H1 (cell line): Measurements from ENCODE around the gene FBXL16. TPM values are rescaled to one million over a fixed set of nuclear protein-coding genes. Genes with fewer than 3 reads are reported as not detected.

ENCODE experiments used
- CTCF ChIA-PET: fragments of 300-600 bp; sonication (Branson Sonifier 250); formaldehyde crosslinking; loops from one replicate; lab custom pipeline; 2021; ENCODE audit not compliant: partially characterized antibody; lab: Charles Lee
- POLR2A ChIA-PET: fragments of 300-600 bp; sonication (Branson Sonifier 250); formaldehyde crosslinking; loops from one replicate; lab custom pipeline; 2021; ENCODE audit warnings: inconsistent platforms; ENCODE audit not compliant: partially characterized antibody; lab: Charles Lee
- DNase-seq, 2 experiments: peaks; one replicate each; pipeline versions ENCODE4 v3.0.0 to v3.0.0-alpha.2; 2010 to 2022; ENCODE audit warnings: low spot score in 2 of 2, low read depth in 1 of 2, mixed read lengths in 1 of 2
- FAIRE-seq: peaks from 2 replicates; lab custom pipeline; 2011; peaks lifted over from hg19 to GRCh38; lab: Jason Lieb, UNC
- H2AFZ ChIP-seq: 2 replicates; pipeline ENCODE4 v1.8.1; 2012; ENCODE audit warnings: low read length, inconsistent platforms
- H2AK5ac ChIP-seq: 2 replicates; pipeline ENCODE4 v1.6.1; 2013; ENCODE audit warnings: low read depth, low read length
- H2BK120ac ChIP-seq: replicated peaks from 2 replicates; pipeline ENCODE3; 2013; ENCODE audit warnings: low read depth, low read length, inconsistent platforms
- H2BK12ac ChIP-seq: 2 replicates; pipeline ENCODE4 v1.6.1; 2013; ENCODE audit warnings: low read depth, low read length
- H2BK15ac ChIP-seq: 2 replicates; pipeline ENCODE4 v1.6.1; 2013; ENCODE audit warnings: low read length
- H2BK20ac ChIP-seq: 2 replicates; pipeline ENCODE4 v1.6.1; 2013; ENCODE audit warnings: low read length
- H2BK5ac ChIP-seq: 2 replicates; pipeline ENCODE4 v1.6.1; 2013; ENCODE audit warnings: low read depth, low read length
- H3K14ac ChIP-seq: 2 replicates; pipeline ENCODE4 v1.6.1; 2013; ENCODE audit warnings: inconsistent platforms; ENCODE audit not compliant: insufficient read length
- H3K18ac ChIP-seq: 2 replicates; pipeline ENCODE4 v1.6.1; 2013; ENCODE audit warnings: low read length; ENCODE audit errors: extremely low read depth
- H3K23ac ChIP-seq: 2 replicates; pipeline ENCODE4 v1.6.1; 2013; ENCODE audit warnings: inconsistent platforms; ENCODE audit not compliant: insufficient read length
- H3K23me2 ChIP-seq: 2 replicates; pipeline ENCODE4 v1.6.1; 2013; ENCODE audit warnings: low read depth, low read length
- H3K27ac ChIP-seq: 2 replicates; pipeline ENCODE4 v1.6.1; 2011; ENCODE audit warnings: low read depth, low read length, inconsistent platforms
- H3K27me3 ChIP-seq, 4 experiments: replicated peaks in 1 of 4; 1 replicate in 1 of 4; 2 replicates in 3 of 4; pipeline versions ENCODE4 v1.6.1 to v1.8.1; 2011 to 2013; ENCODE audit warnings: low read length in 3 of 4, mild to moderate bottlenecking in 3 of 4, inconsistent platforms in 2 of 4, mixed read lengths in 2 of 4, moderate library complexity in 1 of 4; ENCODE audit not compliant: control insufficient read depth in 3 of 4, insufficient read depth in 3 of 4; ENCODE audit errors: extremely low read depth in 1 of 4
- H3K36me3 ChIP-seq, 4 experiments: 2 replicates each; pipeline versions ENCODE4 v1.6.1 to v1.8.1; 2011 to 2013; ENCODE audit warnings: mild to moderate bottlenecking in 4 of 4, low read length in 3 of 4, moderate library complexity in 2 of 4, control low read depth in 1 of 4, inconsistent platforms in 1 of 4; ENCODE audit not compliant: insufficient read depth in 4 of 4, control insufficient read depth in 2 of 4
- H3K4ac ChIP-seq: replicated peaks from 2 replicates; pipeline ENCODE3; 2013; ENCODE audit warnings: low read length, low read depth, mixed read lengths, inconsistent platforms; ENCODE audit not compliant: insufficient read length
- H3K4me1 ChIP-seq, 4 experiments: replicated peaks in 1 of 4; 1 replicate in 1 of 4; 2 replicates in 3 of 4; pipeline versions ENCODE4 v1.6.1 to v1.8.1; 2011 to 2013; ENCODE audit warnings: low read length in 3 of 4, inconsistent platforms in 2 of 4, mixed read lengths in 1 of 4; ENCODE audit not compliant: insufficient read depth in 4 of 4, control insufficient read depth in 3 of 4
- H3K4me2 ChIP-seq, 2 experiments: 2 replicates each; pipeline versions ENCODE4 v1.6.1 to v1.8.1; 2011 to 2013; ENCODE audit warnings: low read depth in 2 of 2, low read length in 2 of 2, control low read depth in 1 of 2, inconsistent platforms in 1 of 2, mild to moderate bottlenecking in 1 of 2; ENCODE audit not compliant: insufficient read depth in 1 of 2
- H3K4me3 ChIP-seq, 4 experiments: fragments of 200-600, 300-600 bp in 1 of 4; sonication (generic), shearing (Covaris generic), sonication (Bioruptor Twin) in 1 of 4; 2 replicates each; pipeline versions ENCODE4 v1.5.1 to v1.8.1; 2011 to 2016; ENCODE audit warnings: low read length in 4 of 4, low read depth in 3 of 4, control low read depth in 2 of 4, inconsistent platforms in 2 of 4, mild to moderate bottlenecking in 2 of 4, mixed read lengths in 1 of 4, moderate library complexity in 1 of 4; ENCODE audit not compliant: insufficient read depth in 2 of 4; ENCODE audit errors: extremely low read depth in 1 of 4
- H3K56ac ChIP-seq: replicated peaks from 2 replicates; pipeline ENCODE3; 2013; ENCODE audit warnings: low read depth, mild to moderate bottlenecking, mixed read lengths, low read length, inconsistent platforms; ENCODE audit not compliant: insufficient read length
- H3K79me1 ChIP-seq: 2 replicates; pipeline ENCODE4 v1.6.1; 2013; ENCODE audit warnings: low read depth, low read length, control low read depth
- H3K79me2 ChIP-seq, 2 experiments: 2 replicates each; pipeline versions ENCODE4 v1.6.1 to v1.8.1; 2012 to 2013; ENCODE audit warnings: low read length in 2 of 2, mild to moderate bottlenecking in 2 of 2, inconsistent platforms in 1 of 2; ENCODE audit not compliant: insufficient read depth in 2 of 2, control insufficient read depth in 1 of 2
- H3K9ac ChIP-seq, 4 experiments: replicated peaks in 1 of 4; 1 replicate in 1 of 4; 2 replicates in 3 of 4; pipeline versions ENCODE4 v1.6.1 to v1.8.1; 2011 to 2013; ENCODE audit warnings: low read depth in 3 of 4, low read length in 3 of 4, control low read depth in 2 of 4, mild to moderate bottlenecking in 2 of 4, moderate library complexity in 2 of 4, inconsistent platforms in 1 of 4; ENCODE audit errors: extremely low read depth in 1 of 4
- H3K9me3 ChIP-seq, 2 experiments: 2 replicates each; pipeline versions ENCODE4 v1.6.1 to v1.8.1; 2012 to 2013; ENCODE audit warnings: mild to moderate bottlenecking in 2 of 2, moderate library complexity in 2 of 2, control low read depth in 1 of 2, inconsistent platforms in 1 of 2, low read depth in 1 of 2, low read length in 1 of 2, mixed read lengths in 1 of 2; ENCODE audit not compliant: insufficient read depth in 2 of 2
- H4K20me1 ChIP-seq, 2 experiments: replicated peaks in 1 of 2; 2 replicates each; pipeline versions ENCODE3 to v1.8.1; 2011 to 2013; ENCODE audit warnings: inconsistent platforms in 2 of 2, low read length in 2 of 2, mild to moderate bottlenecking in 1 of 2; ENCODE audit not compliant: insufficient read depth in 2 of 2, control insufficient read depth in 1 of 2
- H4K5ac ChIP-seq: 2 replicates; pipeline ENCODE4 v1.6.1; 2013; ENCODE audit warnings: low read length, low read depth, mixed read lengths, inconsistent platforms; ENCODE audit not compliant: insufficient read length
- H4K8ac ChIP-seq: 2 replicates; pipeline ENCODE4 v1.8.0; 2013; ENCODE audit warnings: mild to moderate bottlenecking, moderate library complexity, low read length, inconsistent platforms; ENCODE audit not compliant: insufficient read depth; ENCODE audit errors: extremely low read depth
- H4K91ac ChIP-seq: replicated peaks from 2 replicates; pipeline ENCODE3; 2013; ENCODE audit warnings: low read length, mixed read lengths, inconsistent platforms; ENCODE audit not compliant: insufficient read length
- RBBP5 ChIP-seq: IDR thresholded peaks from 2 replicates; pipeline ENCODE4 v1.7.1; 2012; ENCODE audit warnings: low read depth, mild to moderate bottlenecking, inconsistent platforms, low read length, moderate library complexity, borderline replicate concordance
- WGBS, 2 experiments: shearing (Covaris generic) in 1 of 2; methylation state at CpG; one replicate each; pipeline versions ENCODE4 v1.1.6 to v1.1.7; 2013 to 2015; ENCODE audit warnings: low lambda C conversion rate in 2 of 2, mixed read lengths in 2 of 2, inconsistent platforms in 1 of 2, low coverage in 1 of 2, missing lambda C conversion rate in 1 of 2; ENCODE audit not compliant: insufficient replicate concordance in 2 of 2, insufficient coverage in 1 of 2, insufficient read length in 1 of 2; ENCODE audit errors: extremely low coverage in 1 of 2, missing lambda C conversion rate in 1 of 2; 5-methylcytosine and 5-hydroxymethylcytosine counted together
- polyA plus RNA-seq, 7 experiments: library from polyadenylated mRNA; depleted of rRNA in 3 of 7; stranded (reverse) in 5 of 7; unstranded in 2 of 7; fragments of >200 nt in 5 of 7; fragments of 200-250 nt in 2 of 7; gene quantifications; 1 replicate in 5 of 7; 2 replicates in 1 of 7; 4 replicates in 1 of 7; pipeline versions ENCODE4 v1.2.1 to v1.2.3, GENCODE V29; 2011 to 2013; ENCODE audit warnings: missing spikeins in 2 of 7, mixed read lengths in 2 of 7
- total RNA-seq: library from RNA; stranded (reverse); fragmentation: NEBNext Ultra II Directional; extraction: Animal tissue kit (Norgen Biotek cat#: 25700); gene quantifications from 2 replicates; pipeline ENCODE4 v1.2.1, GENCODE V29; 2021

FBXL16 gene
- total and polyA plus RNA-seq, 2 of the 8 experiments (the other 6 are each of a cell fraction or from before 2014, with no cell fraction given), result 12.5 to 12.8 TPM

- H2AFZ ChIP-seq, result no peak overlapping the region
- H3K27me3 ChIP-seq, result no peaks in the 10 kb centered on the region
- no peak overlapping the region for H3K27ac ChIP-seq
- H2BK20ac ChIP-seq, result no peak overlapping the region
- H3K4ac ChIP-seq, result no peak overlapping the region
- no peak for DNase-seq
- H4K8ac ChIP-seq, result no peak overlapping the region
- no peak overlapping the region for H4K91ac ChIP-seq
- no peak overlapping the region for H3K4me3 ChIP-seq
- H3K4me2 ChIP-seq, result no peak overlapping the region
- H3K9me3 ChIP-seq, result no peaks in the 10 kb centered on the region
- no peaks in the 10 kb centered on the region for H3K79me2 ChIP-seq
- 94% methylated on average over 33 of the region's 39 CpGs; no CpG with 5 or more reads in 1 of the 2 experiments for WGBS, 2 experiments
- H2BK12ac ChIP-seq, result no peak overlapping the region
- H3K4me1 ChIP-seq, result peaks cover 3 to 12% (median 5%) of the 10 kb centered on the region in 4 experiments; a peak in 5 of 7 replicates
- no peaks in the 10 kb centered on the region for H3K36me3 ChIP-seq
- no peak overlapping the region for H2BK15ac ChIP-seq
- no peak overlapping the region for H2AK5ac ChIP-seq
- no peaks in the 10 kb centered on the region for H4K20me1 ChIP-seq
- H4K5ac ChIP-seq, result no peak overlapping the region
- CTCF ChIA-PET, result interaction anchor here (0.5 to 35.8 kb wide), 7 partner anchors 7 to 380 kb away, joined by 3 to 977 read pairs (median 18); partner anchors contain the start of genes ANTKMT, CCDC78, CIAO3 and FBXL16
- POLR2A ChIA-PET, result interaction anchor here (0.7 to 1.9 kb wide), 7 partner anchors 9 to 112 kb away, joined by 3 to 7 read pairs (median 4); partner anchors contain the start of genes CHTF18, MSLN and RPUSD1
- no peak overlapping the region for H2BK120ac ChIP-seq
- H3K79me1 ChIP-seq, result no peaks in the 10 kb centered on the region
- no peak overlapping the region for H3K18ac ChIP-seq
- H3K23ac ChIP-seq, result no peak overlapping the region
- no peak overlapping the region for H3K56ac ChIP-seq
- no peak overlapping the region for H3K14ac ChIP-seq
- no peak overlapping the region for H2BK5ac ChIP-seq
- no peak overlapping the region for H3K9ac ChIP-seq
- no peaks in the 10 kb centered on the region for H3K23me2 ChIP-seq
- no peak for FAIRE-seq
- no peak for TF ChIP-seq RBBP5
These were observed 42.6 kb upstream of the FBXL16 start for GRCh38 chr16:747978-748746.
